ENCODE measurements around the gene ALG14.

Gene ALG14

DNA sequence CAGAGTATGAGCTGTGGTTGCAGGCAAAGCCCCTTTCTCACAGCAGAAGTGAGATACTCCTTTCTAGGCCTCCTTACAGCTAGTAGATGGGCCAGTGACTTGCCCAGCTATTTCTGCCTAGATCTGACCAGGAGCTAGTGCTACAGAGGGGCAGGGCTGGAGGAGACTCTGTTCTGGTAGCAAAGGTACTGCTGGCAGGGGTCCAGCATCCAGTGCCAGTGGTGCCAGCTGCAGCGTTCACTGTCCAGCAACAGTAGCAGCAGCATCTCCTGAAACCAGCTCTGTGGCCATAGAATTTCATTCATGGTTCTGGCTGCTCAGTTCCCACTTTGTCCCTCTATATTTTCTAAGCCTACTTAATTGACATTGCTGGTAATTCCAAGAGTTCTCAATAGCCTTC is 83.4 kb downstream of the ALG14 start:
- Histone ChIP-seq H3K4me1 (ENCODE audit: control insufficient read depth in 1 of 2, insufficient read depth in 1 of 2, low read depth in 1 of 2, low read length in 1 of 2) (no peaks in the 10 kb centered on the region), H3K4me3 (ENCODE audit: low read depth in 1 of 2, low read length in 1 of 2) (no peak overlapping the region), H3K36me3 (no peaks in the 10 kb centered on the region), H3K27ac (no peak overlapping the region), H3K27me3 (no peaks in the 10 kb centered on the region), H3K9me3 (no peaks in the 10 kb centered on the region)
- no peak for TF ChIP-seq CTCF (IDR thresholded peaks at IDR 0.05)

DNA sequence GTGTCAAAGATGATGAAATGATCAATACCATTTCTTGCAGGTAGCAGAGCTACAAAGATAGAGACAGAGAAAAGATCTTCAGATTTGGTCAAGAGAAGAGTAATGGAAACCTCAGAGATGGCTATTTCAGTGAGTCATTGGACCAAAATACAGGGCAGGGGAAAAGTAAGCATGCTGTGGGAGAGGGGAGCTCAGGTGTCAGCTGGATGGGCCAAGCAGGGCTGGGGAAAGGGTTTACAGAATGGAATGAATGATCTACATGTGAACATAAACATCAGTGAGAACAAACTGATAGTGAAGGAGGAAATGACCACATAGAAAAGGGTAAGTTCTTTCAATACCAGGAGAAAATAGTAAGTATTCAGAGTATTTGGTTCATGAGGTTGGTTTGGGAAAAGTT is 84.4 kb downstream of the ALG14 start:
- Histone ChIP-seq H3K27me3 (no peaks in the 10 kb centered on the region), H3K9me3 (no peaks in the 10 kb centered on the region), H3K4me3 (ENCODE audit: low read depth in 1 of 2, low read length in 1 of 2) (no peak overlapping the region), H3K36me3 (no peaks in the 10 kb centered on the region), H3K27ac (no peak overlapping the region), H3K4me1 (ENCODE audit: control insufficient read depth in 1 of 2, insufficient read depth in 1 of 2, low read depth in 1 of 2, low read length in 1 of 2) (no peaks in the 10 kb centered on the region)
- TF ChIP-seq CTCF (IDR thresholded peaks at IDR 0.05): no peak

- H3K4me1 ChIP-seq (ENCODE audit: control insufficient read depth in 1 of 2, insufficient read depth in 1 of 2, low read depth in 1 of 2, low read length in 1 of 2): no peaks in the 10 kb centered on the region
- H3K27me3 ChIP-seq: no peaks in the 10 kb centered on the region
- no peak overlapping the region for H3K27ac ChIP-seq
- TF ChIP-seq CTCF (IDR thresholded peaks at IDR 0.05): no peak
- no peak overlapping the region for H3K4me3 ChIP-seq (ENCODE audit: low read depth in 1 of 2, low read length in 1 of 2)
- H3K36me3 ChIP-seq: no peaks in the 10 kb centered on the region
- H3K9me3 ChIP-seq: no peaks in the 10 kb centered on the region
These were observed 86.0 kb downstream of the ALG14 start for GRCh38 chr1:94986783-94987182.

GRCh38 chr1:94983171-94983739 is 89.5 kb downstream of the ALG14 start:
- no peaks in the 10 kb centered on the region for H3K4me1 ChIP-seq (ENCODE audit: control insufficient read depth in 1 of 2, insufficient read depth in 1 of 2, low read depth in 1 of 2, low read length in 1 of 2)
- TF ChIP-seq CTCF (IDR thresholded peaks at IDR 0.05): no peak
- H3K4me3 ChIP-seq (ENCODE audit: low read depth in 1 of 2, low read length in 1 of 2): no peak overlapping the region
- no peak overlapping the region for H3K27ac ChIP-seq
- no peaks in the 10 kb centered on the region for H3K36me3 ChIP-seq
- H3K27me3 ChIP-seq: no peaks in the 10 kb centered on the region
- H3K9me3 ChIP-seq: no peaks in the 10 kb centered on the region

DNA sequence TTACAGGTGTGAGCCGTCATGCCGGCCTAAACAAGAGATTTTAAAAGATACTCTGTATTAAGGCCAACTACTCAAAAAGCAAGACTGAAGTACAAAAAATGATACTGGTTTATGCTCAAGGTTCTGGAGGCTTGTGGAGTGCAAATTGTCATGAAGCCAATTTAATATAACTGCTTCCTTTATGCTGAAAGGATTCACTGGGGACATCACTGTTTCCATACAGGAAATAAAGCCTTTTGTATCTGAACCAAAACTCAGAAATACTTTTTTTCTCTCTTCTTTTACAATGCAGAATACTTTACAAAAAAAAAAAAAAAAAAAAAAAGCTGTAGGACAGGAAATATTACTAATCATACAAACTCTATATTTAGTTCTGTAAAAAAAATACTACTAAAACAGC is 90.4 kb downstream of the ALG14 start:
- Histone ChIP-seq H3K4me1 (ENCODE audit: control insufficient read depth in 1 of 2, insufficient read depth in 1 of 2, low read depth in 1 of 2, low read length in 1 of 2) (no peaks in the 10 kb centered on the region), H3K36me3 (no peaks in the 10 kb centered on the region), H3K9me3 (no peaks in the 10 kb centered on the region), H3K27me3 (no peaks in the 10 kb centered on the region), H3K4me3 (ENCODE audit: low read depth in 1 of 2, low read length in 1 of 2) (no peak overlapping the region), H3K27ac (no peak overlapping the region)
- no peak for TF ChIP-seq CTCF (IDR thresholded peaks at IDR 0.05)

DNA sequence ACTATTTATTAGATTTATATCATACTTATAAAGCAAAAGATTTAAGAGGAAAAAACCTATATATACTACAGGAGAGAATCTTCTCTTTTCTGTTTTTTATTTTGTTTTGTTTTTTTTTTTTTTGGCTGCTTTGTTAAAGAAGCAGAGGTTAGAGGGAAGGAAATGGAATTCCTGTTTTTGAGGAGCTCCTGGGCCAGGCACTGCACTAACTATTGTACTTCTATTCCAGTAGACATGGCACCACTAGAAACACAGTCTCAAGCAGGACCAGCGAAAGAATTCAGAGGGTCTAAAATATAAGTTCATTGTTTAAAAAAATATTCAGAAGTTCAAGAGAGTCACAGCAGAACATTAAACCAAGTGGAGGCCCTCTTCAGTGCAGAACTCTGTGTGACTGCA is 91.2 kb downstream of the ALG14 start:
- Histone ChIP-seq H3K9me3 (no peaks in the 10 kb centered on the region), H3K4me1 (ENCODE audit: control insufficient read depth in 1 of 2, insufficient read depth in 1 of 2, low read depth in 1 of 2, low read length in 1 of 2) (no peaks in the 10 kb centered on the region), H3K4me3 (ENCODE audit: low read depth in 1 of 2, low read length in 1 of 2) (no peak overlapping the region), H3K27me3 (no peaks in the 10 kb centered on the region), H3K27ac (no peak overlapping the region), H3K36me3 (no peaks in the 10 kb centered on the region)
- no peak for TF ChIP-seq CTCF (IDR thresholded peaks at IDR 0.05)
